C4-2B (cell line): ENCODE results near the gene SVOP.

Experiments
- CTCF ChIP-seq: fragments of 450-650 bp; conservative IDR thresholded peaks from 2 replicates; pipeline ENCODE4 v1.5.1; 2017; ENCODE audit warnings: mild to moderate bottlenecking
- ZFX ChIP-seq: fragments of 450-650 bp; IDR thresholded peaks from 2 replicates; pipeline ENCODE4 v1.6.1; 2017

- no peak for TF ChIP-seq CTCF
- TF ChIP-seq ZFX, result no peak
Observed at GRCh38 chr12:108959748-108960655, 60.9 kb downstream of the SVOP start.
